PFSK-1 (cell line): ENCODE measurements around the gene ADAMTS9.

Experiments
- POLR2AphosphoS5 ChIP-seq: IDR thresholded peaks from 2 replicates; pipeline ENCODE4 v1.6.1; 2012; ENCODE audit warnings: low read depth, mild to moderate bottlenecking, control low read depth, low read length, moderate library complexity
- TAF1 ChIP-seq: IDR thresholded peaks from 2 replicates; pipeline ENCODE4 v1.6.1; 2012; ENCODE audit warnings: low read length, control low read depth, borderline replicate concordance; ENCODE audit not compliant: insufficient read depth

DNA sequence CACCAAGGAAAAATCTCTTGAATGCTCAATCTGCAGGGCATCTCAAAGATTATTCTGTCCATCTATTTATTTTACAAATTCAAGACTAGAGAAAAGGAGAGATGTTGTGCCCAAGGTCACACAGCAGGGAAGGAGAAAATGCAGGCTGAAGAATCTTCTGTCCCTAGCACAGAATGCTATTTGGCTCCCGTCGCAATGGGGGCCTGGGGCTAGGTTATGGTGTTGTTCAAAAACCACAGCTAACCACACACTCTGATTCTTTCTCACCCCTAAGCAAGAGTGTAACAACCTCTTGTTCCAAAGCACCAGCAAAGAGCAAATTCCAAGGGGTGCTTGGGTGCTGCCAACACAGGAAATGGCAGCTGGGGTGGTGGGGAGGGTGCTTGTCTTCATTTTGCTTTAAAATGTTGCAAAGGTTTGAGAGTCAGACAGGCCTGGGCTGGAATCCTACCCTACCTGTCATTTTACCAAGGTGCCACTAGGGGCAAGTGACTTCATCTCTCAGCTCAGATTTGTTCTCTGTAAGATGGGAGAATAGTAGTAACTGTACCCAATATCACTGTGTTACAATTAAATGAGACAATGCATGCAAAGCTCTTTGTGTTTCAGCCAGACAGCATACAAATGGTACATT, 112.5 kb downstream of the ADAMTS9 start:
- TF ChIP-seq TAF1 (no peak), POLR2AphosphoS5 (no peak)
